Transverse colon (tissue), 4 donors: ENCODE measurements around the gene PCED1A. TPM values are rescaled to one million over a fixed set of nuclear protein-coding genes. Genes with fewer than 3 reads are reported as not detected.

Source experiments
- DNase-seq: peaks from one replicate; pipeline ENCODE4 v3.0.0-alpha.2; 2019
- H3K27ac ChIP-seq, 4 donors: fragments of 200-600 bp; sonication (generic); 2 replicates each; pipeline ENCODE4 v1.5.1; 2016 to 2018; ENCODE audit warnings: inconsistent platforms in 4 of 4
- H3K27me3 ChIP-seq: fragments of 200-600 bp; sonication (generic); 2 replicates; pipeline ENCODE4 v1.5.1; 2017; ENCODE audit warnings: inconsistent platforms
- H3K36me3 ChIP-seq, 4 donors: fragments of 200-600 bp; sonication (generic); 2 replicates each; pipeline ENCODE4 v1.5.1; 2017 to 2019; ENCODE audit warnings: inconsistent platforms in 4 of 4
- H3K4me1 ChIP-seq, 4 donors: fragments of 200-600 bp; sonication (generic); 2 replicates each; pipeline ENCODE4 v1.5.1; 2017 to 2020; ENCODE audit warnings: inconsistent platforms in 4 of 4
- H3K4me3 ChIP-seq, 4 donors: fragments of 200-600 bp; sonication (generic); 1 replicate in 1 of 4; 2 replicates in 3 of 4; pipeline versions ENCODE4 v1.5.1 to v1.6.1; 2017 to 2019; ENCODE audit warnings: inconsistent platforms in 4 of 4
- H3K9me3 ChIP-seq, 2 donors: fragments of 200-600 bp; sonication (generic); 2 replicates each; pipeline ENCODE4 v1.5.1; 2017 to 2019; ENCODE audit warnings: inconsistent platforms in 2 of 2
- CTCF ChIP-seq, 5 experiments: fragments of 200-600 bp in 3 of 5; fragments of 450-650 bp in 2 of 5; sonication (generic) in 3 of 5; IDR thresholded peaks; 1 replicate in 2 of 5; 2 replicates in 3 of 5; pipeline ENCODE4 v1.5.1; 2016 to 2017; ENCODE audit warnings: antibody characterized with exemption in 5 of 5, inconsistent platforms in 3 of 5, mild to moderate bottlenecking in 2 of 5, moderate library complexity in 1 of 5
- EP300 ChIP-seq: sonication (generic); formaldehyde crosslinking; IDR thresholded peaks from one replicate; pipeline ENCODE4 v1.6.1; 2017; ENCODE audit warnings: antibody characterized with exemption, low read depth
- POLR2A ChIP-seq: fragments of 450-650 bp; IDR thresholded peaks from one replicate; pipeline ENCODE4 v1.6.1; 2016; ENCODE audit warnings: antibody characterized with exemption, mild to moderate bottlenecking, moderate library complexity
- POLR2AphosphoS5 ChIP-seq, 3 donors: sonication (generic); formaldehyde crosslinking; IDR thresholded peaks; one replicate each; pipeline ENCODE4 v1.6.1; 2016; ENCODE audit warnings: antibody characterized with exemption in 3 of 3
- WGBS, 2 donors: methylation state at CpG; one replicate each; pipeline ENCODE4 v1.1.5; 2018; ENCODE audit warnings: low coverage in 1 of 2; 5-methylcytosine and 5-hydroxymethylcytosine counted together
- in situ Hi-C, 4 donors: fragments of 200-750 bp; cut with MboI; loops; one replicate each; pipeline versions ENCODE4 v1.15.0 to v1.15.1; 2017; ENCODE audit warnings: low sequenced_read_pairs in 3 of 4, low pct_ligation_motif_present in 1 of 4, low pct_unique_long_range_greater_than_20kb in 1 of 4
- intact Hi-C: fragments of 100-400 bp; cut with DNase I; formaldehyde crosslinking; loops from one replicate; pipeline ENCODE4 v1.15.1; 2023; ENCODE audit warnings: low total_unique reads
- total RNA-seq, 4 donors: library from RNA; depleted of rRNA; stranded (reverse); fragments of >200 nt; gene quantifications; one replicate each; pipeline ENCODE4 v1.1.0, GENCODE V29; 2016

The PCED1A gene
- total RNA-seq, 4 donors from 2014 or later = 15.5 to 85.7 (median 36.6) TPM

- Histone ChIP-seq H3K9me3 (no peaks in the 10 kb centered on the region), H3K4me3 (no peak overlapping the region), H3K36me3 (no peaks in the 10 kb centered on the region), H3K27ac (no peak overlapping the region), H3K4me1 (peaks cover 0 to 7% (median 2%) of the 10 kb centered on the region in 4 donors), H3K27me3 (peaks cover 42% of the 10 kb centered on the region)
- intact Hi-C loops (no loop called here), in situ Hi-C loops (no loop called here)
- TF ChIP-seq CTCF (IDR thresholded peaks at IDR 0.05) (no peak), POLR2AphosphoS5 (IDR thresholded peaks at IDR 0.05) (no peak), EP300 (no peak), POLR2A (no peak)
- WGBS, 2 donors = 73 to 90% methylated on average over 4 to 7 of the region's 7 CpGs
- DNase-seq = no peak
These were observed 22.4 kb downstream of the PCED1A start for GRCh38 chr20:2817891-2818595.

GRCh38 chr20:2817341-2817726, 23.1 kb downstream of the PCED1A start:
- Histone ChIP-seq H3K4me1 (peaks cover 0 to 7% (median 2%) of the 10 kb centered on the region in 4 donors), H3K27ac (no peak overlapping the region), H3K27me3 (peaks cover 48% of the 10 kb centered on the region), H3K9me3 (peaks cover 0 to 4% of the 10 kb centered on the region in 2 donors), H3K4me3 (no peak overlapping the region), H3K36me3 (no peaks in the 10 kb centered on the region)
- no peak for DNase-seq
- in situ Hi-C loops = no loop called here
- 81% methylated on average over 2 of the region's 2 CpGs; no CpG with 5 or more reads in 1 of the 2 donors for WGBS, 2 donors
- intact Hi-C loops = no loop called here
- TF ChIP-seq CTCF (IDR thresholded peaks at IDR 0.05) (no peak), POLR2A (no peak), POLR2AphosphoS5 (IDR thresholded peaks at IDR 0.05) (no peak), EP300 (no peak)

- no peak for DNase-seq
- no peaks in the 10 kb centered on the region for H3K36me3 ChIP-seq
- in situ Hi-C loops (no loop called here), intact Hi-C loops (no loop called here)
- H3K27me3 ChIP-seq = peaks cover 48% of the 10 kb centered on the region
- peaks cover 0 to 7% (median 2%) of the 10 kb centered on the region in 4 donors for H3K4me1 ChIP-seq
- no peak overlapping the region for H3K27ac ChIP-seq
- H3K4me3 ChIP-seq = no peak overlapping the region
- no peak for TF ChIP-seq EP300
- TF ChIP-seq CTCF (IDR thresholded peaks at IDR 0.05) = no peak
- TF ChIP-seq POLR2AphosphoS5 (IDR thresholded peaks at IDR 0.05) = no peak
- peaks cover 0 to 10% of the 10 kb centered on the region in 2 donors for H3K9me3 ChIP-seq
- WGBS, 2 donors = 83% methylated on average over 20 of the region's 20 CpGs; no CpG with 5 or more reads in 1 of the 2 donors
These were observed 23.7 kb downstream of the PCED1A start for GRCh38 chr20:2816583-2817340.

DNA sequence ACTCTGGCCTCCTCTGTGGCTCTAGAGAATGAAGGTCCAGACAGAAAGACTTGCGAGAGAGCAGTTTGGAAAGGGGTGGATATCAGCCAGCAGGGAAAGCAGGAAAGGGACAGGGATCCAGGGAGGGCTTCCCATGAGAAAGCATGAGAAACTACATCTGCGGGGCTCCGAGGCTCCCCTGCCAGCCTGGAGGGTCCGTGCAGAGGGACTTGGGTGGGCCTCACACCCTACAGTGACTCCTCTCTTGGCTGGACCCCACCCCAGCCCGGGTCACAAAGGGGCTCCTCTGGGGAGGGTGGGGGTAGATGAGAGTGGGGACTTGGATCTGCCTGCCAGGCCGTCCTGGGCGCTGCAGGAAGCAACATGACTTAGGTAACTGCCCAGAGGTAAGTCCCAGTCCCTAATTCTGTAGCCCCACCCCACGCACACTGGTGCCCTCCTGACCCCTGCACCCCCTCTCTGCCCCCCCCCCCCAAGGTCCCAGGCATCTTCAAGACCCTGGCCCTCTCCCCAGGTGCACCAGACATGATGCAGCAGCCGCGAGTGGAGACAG, 24.3 kb downstream of the PCED1A start, which contains the start of gene TMEM239:
TMEM239 (plus strand) TSS at position 335 of the 553 bp plus-strand sequence; CDS start at position 526, 191 bp downstream.
- in situ Hi-C loops (no loop called here), intact Hi-C loops (no loop called here)
- 69% methylated on average over 10 of the region's 10 CpGs; no CpG with 5 or more reads in 1 of the 2 donors for WGBS, 2 donors
- no peak for TF ChIP-seq EP300
- no peak for TF ChIP-seq CTCF (IDR thresholded peaks at IDR 0.05)
- no peak for TF ChIP-seq POLR2A
- no peak for TF ChIP-seq POLR2AphosphoS5 (IDR thresholded peaks at IDR 0.05)
- no peak for DNase-seq
- Histone ChIP-seq H3K27ac (no peak within 1 kb of the TSS), H3K36me3 (no peaks in the 10 kb centered on the region), H3K27me3 (peaks cover 48% of the 10 kb centered on the region), H3K4me3 (no peak within 1 kb of the TSS), H3K9me3 (peaks cover 0 to 11% of the 10 kb centered on the region in 2 donors), H3K4me1 (peaks cover 0 to 7% (median 2%) of the 10 kb centered on the region in 4 donors)
